HG02610 (cell line): ENCODE data around the gene TAP2.
"Not testable (repeated sequence)": the region's sequence is repeated elsewhere in the genome, so short reads cannot be mapped to it uniquely, and the experiment has no call there.

Experiments
- ATAC-seq: cut with Tn5 transposase; IDR thresholded peaks from one replicate; pipeline ENCODE4 v1.9.1; 2021; ENCODE audit warnings: mild to moderate bottlenecking, moderate library complexity; ENCODE audit not compliant: unreplicated experiment

The TAP2 gene

GRCh38 chr6:32836873-32837272, 1.7 kb downstream of the TAP2 start:
- ATAC-seq = no peak

GRCh38 chr6:32835167-32835893, 3.2 kb downstream of the TAP2 start:
- ATAC-seq = no peak

GRCh38 chr6:32833664-32834063, 4.9 kb downstream of the TAP2 start:
- ATAC-seq = no peak

- no peak for ATAC-seq
Observed at GRCh38 chr6:32832535-32832934, 6.0 kb downstream of the TAP2 start.

DNA sequence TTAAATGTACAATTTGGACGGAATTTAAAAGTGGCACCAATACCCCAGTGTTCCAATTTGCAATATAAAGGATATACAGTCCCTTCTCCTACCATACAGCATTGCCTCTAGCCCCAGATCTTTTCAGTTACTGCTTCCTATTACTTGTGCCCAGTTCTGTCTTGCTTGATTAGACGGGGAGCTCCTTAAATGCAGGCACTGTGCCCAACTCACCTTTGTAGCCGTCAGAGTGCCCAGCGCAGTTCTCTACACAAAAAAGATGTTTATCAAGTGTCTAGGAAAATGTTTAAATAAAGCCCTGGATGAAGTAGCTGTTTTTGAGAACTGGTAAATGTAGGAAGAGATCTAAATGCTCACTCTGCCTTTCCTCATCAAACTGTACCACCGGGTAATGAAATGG, 7.6 kb downstream of the TAP2 start:
- ATAC-seq = no peak

- no peak for ATAC-seq
Observed at GRCh38 chr6:32830017-32830416, 8.5 kb downstream of the TAP2 start.

- ATAC-seq = no peak
Observed at GRCh38 chr6:32829495-32829894, 9.0 kb downstream of the TAP2 start.

GRCh38 chr6:32827025-32827424, 11.5 kb downstream of the TAP2 start:
- ATAC-seq = no peak

- ATAC-seq = no peak
Observed at GRCh38 chr6:32825966-32826365, 12.6 kb downstream of the TAP2 start.

DNA sequence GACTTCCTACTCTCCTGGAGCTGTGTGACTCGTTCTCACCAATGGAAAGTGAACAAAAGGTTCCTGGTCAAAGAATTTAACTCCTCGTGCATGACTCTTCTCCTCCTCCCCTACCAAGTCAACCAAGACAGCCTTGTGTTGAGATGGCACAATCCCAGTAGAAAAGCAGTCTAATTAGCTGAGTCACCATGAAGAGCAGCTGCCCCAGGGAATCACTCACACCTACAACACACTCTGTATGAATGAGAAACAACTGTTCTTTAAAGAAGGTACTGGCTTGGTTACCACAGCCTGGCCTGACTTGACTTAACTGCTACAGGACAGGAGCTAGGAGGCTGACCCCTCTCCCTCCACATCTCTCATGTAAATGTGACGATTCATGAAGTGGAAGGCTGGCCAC, 18.8 kb downstream of the TAP2 start:
- no peak for ATAC-seq

- no peak for ATAC-seq
Observed at GRCh38 chr6:32818867-32819266, 19.7 kb downstream of the TAP2 start.

DNA sequence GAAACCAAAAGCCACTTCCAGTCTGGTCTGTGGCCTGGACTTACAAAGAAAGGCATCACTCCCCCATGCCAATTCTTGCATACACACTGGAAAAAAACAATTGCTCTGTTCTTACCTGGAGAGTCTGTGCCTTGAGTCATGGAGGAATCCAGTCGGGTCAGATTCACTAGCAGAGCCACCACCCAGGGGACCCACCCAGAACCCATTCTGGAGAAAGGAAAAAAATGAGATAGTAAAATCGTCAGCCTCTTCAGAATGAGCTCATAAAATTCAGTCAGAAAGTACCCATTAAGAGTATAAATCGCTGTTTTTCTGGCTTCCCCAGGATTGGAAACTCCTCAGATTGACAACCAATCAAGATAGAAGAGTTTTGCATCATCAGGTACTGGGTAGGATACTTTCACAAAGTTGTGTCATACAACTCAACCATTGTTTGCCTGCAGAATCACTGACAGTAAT, 21.8 kb downstream of the TAP2 start, which contains the start of gene HLA-DOB:
Gene HLA-DOB (minus strand): TSS at position 257 of the 459 bp plus-strand sequence. CDS start 51 bp downstream, at position 206.
- peak; percentile 44 for ATAC-seq

DNA sequence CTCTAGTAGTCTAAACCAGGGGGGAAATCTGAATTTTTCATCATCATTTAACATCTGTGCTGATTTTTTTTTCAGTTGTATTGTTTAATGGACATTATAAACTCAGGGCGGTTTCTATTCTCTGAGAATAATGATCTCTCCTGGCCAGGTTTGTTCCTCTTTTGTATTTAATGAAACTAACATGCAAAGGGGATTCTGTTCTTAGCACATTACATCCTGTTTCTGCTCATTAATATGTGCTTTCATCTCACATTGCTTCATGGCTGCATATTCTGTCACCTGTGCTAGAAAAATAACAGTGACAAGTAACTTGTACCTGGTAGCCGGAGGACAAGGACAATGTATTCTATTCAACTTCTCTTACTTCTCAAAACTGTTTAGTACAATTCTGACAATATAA, 22.5 kb downstream of the TAP2 start:
- no peak for ATAC-seq

DNA sequence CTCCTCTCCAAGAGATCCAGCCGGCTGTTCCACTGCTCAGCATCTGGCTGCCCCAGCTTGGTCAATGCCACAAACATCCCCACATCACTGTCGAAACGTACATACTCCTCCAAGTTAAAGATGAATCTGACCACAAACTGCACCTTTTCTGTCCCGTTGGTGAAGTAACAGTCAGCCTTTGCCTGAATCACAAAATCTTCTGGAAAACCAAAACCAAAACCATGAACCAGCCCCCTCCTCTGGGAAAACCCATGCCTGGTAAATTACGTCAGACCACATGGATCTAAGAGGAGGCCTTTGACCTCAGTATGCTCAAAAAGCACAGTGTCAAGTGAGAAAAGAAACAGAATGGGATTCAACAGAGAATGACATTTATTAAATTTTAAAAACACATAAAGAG, 23.4 kb downstream of the TAP2 start:
- ATAC-seq = no peak

- ATAC-seq = peak; percentile 47
Observed at GRCh38 chr6:32814145-32814544, 24.4 kb downstream of the TAP2 start.

GRCh38 chr6:32809171-32809570, 29.4 kb downstream of the TAP2 start:
- no peak for ATAC-seq

DNA sequence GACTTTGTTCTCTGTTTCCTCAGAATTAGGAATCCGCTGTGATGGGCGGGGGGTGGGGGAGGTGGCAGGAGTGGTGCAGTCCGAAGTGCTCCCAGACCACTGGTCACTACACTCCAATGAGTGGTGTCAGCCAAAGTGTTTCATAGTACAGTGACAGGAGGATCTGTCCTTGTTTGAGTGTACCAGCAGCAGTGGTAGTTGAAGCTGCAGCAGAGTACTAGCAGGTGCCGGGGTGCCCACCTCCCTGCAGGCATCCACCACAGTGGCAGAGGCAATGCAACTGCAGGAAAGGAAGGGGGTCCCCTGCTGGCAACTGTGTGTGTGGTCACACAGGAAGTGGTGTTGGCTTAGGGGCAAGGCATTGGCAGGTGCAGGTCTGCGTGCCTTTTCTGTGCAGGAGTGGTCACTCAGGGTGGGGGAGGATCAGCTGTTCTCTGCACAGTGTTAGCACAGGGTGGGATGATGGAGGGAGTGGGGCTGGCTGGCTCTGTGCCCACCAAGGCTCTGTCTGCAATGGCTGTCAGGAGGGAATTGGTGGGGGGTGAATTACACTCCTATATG, 31.4 kb downstream of the TAP2 start:
- ATAC-seq = no peak

DNA sequence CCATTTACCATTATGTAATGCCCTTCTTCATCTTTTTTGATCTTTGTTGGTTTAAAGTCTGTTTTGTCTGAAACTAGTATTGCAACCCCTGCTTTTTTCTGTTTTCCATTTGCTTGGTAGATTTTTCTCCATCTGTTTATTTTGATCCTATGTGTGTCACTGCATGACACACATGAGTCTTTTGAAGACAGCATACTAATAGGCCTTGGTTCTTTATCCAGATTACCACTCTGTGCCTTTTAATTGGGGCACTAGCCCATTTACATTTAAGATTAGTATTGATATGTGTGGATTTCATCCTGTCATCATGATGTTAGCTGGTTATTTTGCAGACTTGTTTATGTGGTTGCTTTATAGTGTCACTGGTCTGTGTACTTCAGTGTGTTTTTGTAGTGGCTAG, 33.1 kb downstream of the TAP2 start:
- ATAC-seq = not testable (repeated sequence)

GRCh38 chr6:32803416-32803815, 35.1 kb downstream of the TAP2 start:
- ATAC-seq = no peak

GRCh38 chr6:32799740-32800139, 38.8 kb downstream of the TAP2 start:
- ATAC-seq = no peak

DNA sequence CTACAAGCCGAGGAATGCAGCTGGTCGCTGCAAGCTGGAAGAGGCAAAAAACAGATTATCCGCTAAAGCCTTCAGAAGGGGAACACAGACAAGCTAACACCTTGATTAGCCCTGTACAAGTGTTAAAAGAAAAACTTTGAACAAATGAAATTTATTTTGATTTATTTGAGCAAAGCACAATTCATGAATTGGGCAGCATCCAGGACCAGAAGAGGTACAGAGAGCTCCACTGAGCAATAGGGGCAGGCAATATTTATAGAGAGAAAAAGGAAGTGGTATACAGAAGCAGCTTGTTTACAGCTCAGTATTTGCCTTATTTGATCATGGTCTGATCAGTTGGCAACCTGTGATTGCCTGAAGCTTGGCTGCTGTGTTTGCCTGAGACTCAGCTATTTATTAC, 39.4 kb downstream of the TAP2 start:
- no peak for ATAC-seq
